Measurements from ENCODE around the gene TADA3. TPM values are rescaled to one million over a fixed set of nuclear protein-coding genes. Genes with fewer than 3 reads are reported as not detected.

Gene TADA3
- total RNA-seq, 1 experiment from 2014 or later, result 49.0 TPM

GRCh38 chr3:9760779-9761505 lies 31.3 kb downstream of the TADA3 start (continued):
- no peak for TF ChIP-seq MXD4 (CRISPR knock-in tag; IDR thresholded peaks at IDR 0.05; ENCODE audit: borderline replicate concordance)
- TF ChIP-seq, protein P1, sequence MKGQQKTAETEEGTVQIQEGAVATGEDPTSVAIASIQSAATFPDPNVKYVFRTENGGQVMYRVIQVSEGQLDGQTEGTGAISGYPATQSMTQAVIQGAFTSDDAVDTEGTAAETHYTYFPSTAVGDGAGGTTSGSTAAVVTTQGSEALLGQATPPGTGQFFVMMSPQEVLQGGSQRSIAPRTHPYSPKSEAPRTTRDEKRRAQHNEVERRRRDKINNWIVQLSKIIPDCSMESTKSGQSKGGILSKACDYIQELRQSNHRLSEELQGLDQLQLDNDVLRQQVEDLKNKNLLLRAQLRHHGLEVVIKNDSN (CRISPR knock-in tag; IDR thresholded peaks at IDR 0.05), result no peak
- no peak for TF ChIP-seq ATF2 (CRISPR knock-in tag; IDR thresholded peaks at IDR 0.05; ENCODE audit: borderline replicate concordance, low read depth)
- TF ChIP-seq RELA (CRISPR knock-in tag; IDR thresholded peaks at IDR 0.05; ENCODE audit: borderline replicate concordance), result no peak
- TF ChIP-seq, protein P2, sequence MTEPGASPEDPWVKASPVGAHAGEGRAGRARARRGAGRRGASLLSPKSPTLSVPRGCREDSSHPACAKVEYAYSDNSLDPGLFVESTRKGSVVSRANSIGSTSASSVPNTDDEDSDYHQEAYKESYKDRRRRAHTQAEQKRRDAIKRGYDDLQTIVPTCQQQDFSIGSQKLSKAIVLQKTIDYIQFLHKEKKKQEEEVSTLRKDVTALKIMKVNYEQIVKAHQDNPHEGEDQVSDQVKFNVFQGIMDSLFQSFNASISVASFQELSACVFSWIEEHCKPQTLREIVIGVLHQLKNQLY (CRISPR knock-in tag; IDR thresholded peaks at IDR 0.05), result no peak
- TF ChIP-seq ZBTB43 (CRISPR knock-in tag; IDR thresholded peaks at IDR 0.05), result no peak
- no peak for TF ChIP-seq ZNF219 (CRISPR knock-in tag; IDR thresholded peaks at IDR 0.05; ENCODE audit: borderline replicate concordance)
- TF ChIP-seq, protein P3, sequence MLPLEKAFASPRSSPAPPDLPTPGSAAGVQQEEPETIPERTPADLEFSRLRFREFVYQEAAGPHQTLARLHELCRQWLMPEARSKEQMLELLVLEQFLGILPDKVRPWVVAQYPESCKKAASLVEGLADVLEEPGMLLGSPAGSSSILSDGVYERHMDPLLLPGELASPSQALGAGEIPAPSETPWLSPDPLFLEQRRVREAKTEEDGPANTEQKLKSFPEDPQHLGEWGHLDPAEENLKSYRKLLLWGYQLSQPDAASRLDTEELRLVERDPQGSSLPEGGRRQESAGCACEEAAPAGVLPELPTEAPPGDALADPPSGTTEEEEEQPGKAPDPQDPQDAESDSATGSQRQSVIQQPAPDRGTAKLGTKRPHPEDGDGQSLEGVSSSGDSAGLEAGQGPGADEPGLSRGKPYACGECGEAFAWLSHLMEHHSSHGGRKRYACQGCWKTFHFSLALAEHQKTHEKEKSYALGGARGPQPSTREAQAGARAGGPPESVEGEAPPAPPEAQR (CRISPR knock-in tag; IDR thresholded peaks at IDR 0.05), result no peak
- TF ChIP-seq, protein P4, sequence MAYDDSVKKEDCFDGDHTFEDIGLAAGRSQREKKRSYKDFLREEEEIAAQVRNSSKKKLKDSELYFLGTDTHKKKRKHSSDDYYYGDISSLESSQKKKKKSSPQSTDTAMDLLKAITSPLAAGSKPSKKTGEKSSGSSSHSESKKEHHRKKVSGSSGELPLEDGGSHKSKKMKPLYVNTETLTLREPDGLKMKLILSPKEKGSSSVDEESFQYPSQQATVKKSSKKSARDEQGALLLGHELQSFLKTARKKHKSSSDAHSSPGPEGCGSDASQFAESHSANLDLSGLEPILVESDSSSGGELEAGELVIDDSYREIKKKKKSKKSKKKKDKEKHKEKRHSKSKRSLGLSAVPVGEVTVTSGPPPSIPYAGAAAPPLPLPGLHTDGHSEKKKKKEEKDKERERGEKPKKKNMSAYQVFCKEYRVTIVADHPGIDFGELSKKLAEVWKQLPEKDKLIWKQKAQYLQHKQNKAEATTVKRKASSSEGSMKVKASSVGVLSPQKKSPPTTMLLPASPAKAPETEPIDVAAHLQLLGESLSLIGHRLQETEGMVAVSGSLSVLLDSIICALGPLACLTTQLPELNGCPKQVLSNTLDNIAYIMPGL (CRISPR knock-in tag; IDR thresholded peaks at IDR 0.05), result no peak
- TF ChIP-seq ZNF232 (CRISPR knock-in tag; IDR thresholded peaks at IDR 0.05), result no peak
- no peak for TF ChIP-seq FOXP1 (CRISPR knock-in tag; IDR thresholded peaks at IDR 0.05; ENCODE audit: borderline replicate concordance)

- TF ChIP-seq JAZF1 (CRISPR knock-in tag; IDR thresholded peaks at IDR 0.05) (no peak), ESRRA (CRISPR knock-in tag; IDR thresholded peaks at IDR 0.05; ENCODE audit: borderline replicate concordance) (no peak), GTF2I (CRISPR knock-in tag; conservative IDR thresholded peaks at IDR 0.05) (no peak), ATF3 (CRISPR knock-in tag; conservative IDR thresholded peaks at IDR 0.05) (no peak), NR3C1 (CRISPR knock-in tag; conservative IDR thresholded peaks at IDR 0.05; ENCODE audit: low read depth) (no peak), ZNF219 (CRISPR knock-in tag; IDR thresholded peaks at IDR 0.05; ENCODE audit: borderline replicate concordance) (no peak)
- TF ChIP-seq, protein P4 (CRISPR knock-in tag; IDR thresholded peaks at IDR 0.05), result no peak
- DNase-seq (ENCODE audit: low spot score) (no peak), ATAC-seq (no peak)
- no peaks in the 10 kb centered on the region for H3K4me1 Mint-ChIP-seq
- POLR2A ChIA-PET, result no interaction called here
- CTCF ChIA-PET, result no interaction called here
- H3K36me3 Mint-ChIP-seq, result peaks cover 24% of the 10 kb centered on the region
- no peak overlapping the region for H3K27ac Mint-ChIP-seq
- no peaks in the 10 kb centered on the region for H3K9me3 Mint-ChIP-seq
- peaks cover 18% of the 10 kb centered on the region for H3K27me3 Mint-ChIP-seq (ENCODE audit: low read depth)
- H3K4me3 Mint-ChIP-seq, result no peak overlapping the region
Measured at GRCh38 chr3:9757427-9757826, 34.8 kb downstream of the TADA3 start.
